Muscle layer of colon (tissue), 2 donors: ENCODE results near the gene FOXK1.

Source experiments
- H3K27ac ChIP-seq: one replicate; pipeline ENCODE4 v1.7.0; 2013; ENCODE audit warnings: low read depth, mild to moderate bottlenecking, low read length, moderate library complexity
- H3K27me3 ChIP-seq, 2 donors: one replicate each; pipeline ENCODE4 v1.7.0; 2013; ENCODE audit warnings: low read length in 2 of 2, mild to moderate bottlenecking in 2 of 2; ENCODE audit not compliant: insufficient read depth in 2 of 2, control insufficient read depth in 1 of 2
- H3K36me3 ChIP-seq: one replicate; pipeline ENCODE4 v1.7.0; 2013; ENCODE audit warnings: mild to moderate bottlenecking, low read length; ENCODE audit not compliant: insufficient read depth
- H3K4me1 ChIP-seq: one replicate; pipeline ENCODE4 v1.7.0; 2013; ENCODE audit warnings: mild to moderate bottlenecking, low read length; ENCODE audit not compliant: insufficient read depth
- H3K4me3 ChIP-seq, 2 donors: one replicate each; pipeline ENCODE4 v1.7.0; 2013; ENCODE audit warnings: low read length in 2 of 2, low read depth in 1 of 2, mild to moderate bottlenecking in 1 of 2, moderate library complexity in 1 of 2
- H3K9ac ChIP-seq: one replicate; pipeline ENCODE4 v1.7.0; 2013; ENCODE audit warnings: low read length
- H3K9me3 ChIP-seq: one replicate; pipeline ENCODE4 v1.7.0; 2013; ENCODE audit warnings: mild to moderate bottlenecking, low read length
- donor health status: abdominal sarcoma.
- donor health status: Adenocarcinoma of cecum.

Gene FOXK1

GRCh38 chr7:4751398-4751947 lies 69.4 kb downstream of the FOXK1 start:
- H3K4me1 ChIP-seq, result peaks cover 28% of the 10 kb centered on the region
- H3K36me3 ChIP-seq, result peaks cover 41% of the 10 kb centered on the region
- H3K27me3 ChIP-seq, result no peaks in the 10 kb centered on the region
- H3K9ac ChIP-seq, result no peak overlapping the region
- no peaks in the 10 kb centered on the region for H3K9me3 ChIP-seq
- no peak overlapping the region for H3K27ac ChIP-seq
- H3K4me3 ChIP-seq, result no peak overlapping the region

DNA sequence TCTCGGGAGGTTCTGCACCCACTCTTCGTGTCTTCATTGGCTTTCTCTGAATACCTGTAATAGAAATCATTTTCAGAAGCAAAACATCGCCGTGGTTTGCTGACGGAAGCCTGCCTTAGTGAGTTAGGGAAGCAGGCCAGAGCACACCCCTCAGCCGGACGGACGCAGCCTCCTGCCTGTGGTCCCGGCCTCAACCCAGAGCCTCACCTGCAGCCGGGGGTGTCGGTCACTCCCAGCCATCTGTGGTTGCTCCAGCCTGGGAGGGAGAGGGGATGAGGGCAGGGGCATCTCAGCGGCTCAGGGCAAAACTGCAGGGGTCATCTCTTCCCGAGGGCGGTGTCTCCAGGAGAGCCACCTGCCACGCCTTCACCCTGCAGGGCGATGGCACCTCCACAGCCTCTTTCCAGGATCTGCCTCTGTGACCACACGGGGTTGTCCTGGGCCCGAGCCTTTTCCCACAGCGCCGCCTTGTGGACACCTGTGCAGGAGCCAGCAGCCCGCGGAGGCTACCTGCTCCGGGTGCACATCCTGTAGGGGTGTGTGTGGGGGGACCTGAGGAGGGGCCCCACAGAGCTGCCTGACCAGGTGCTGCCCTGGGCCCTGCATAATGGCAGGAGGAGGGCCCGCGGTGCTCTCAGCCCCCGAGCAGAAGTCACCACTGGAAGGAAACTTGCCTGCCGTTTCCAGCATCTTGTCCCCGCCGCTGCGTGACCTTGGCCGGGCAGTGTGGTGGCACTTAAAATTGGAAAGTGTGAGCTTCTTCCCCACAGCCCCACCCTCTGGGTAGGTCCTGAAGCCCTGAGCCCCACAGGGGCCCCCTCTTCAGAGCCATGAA lies 71.7 kb downstream of the FOXK1 start:
- Histone ChIP-seq H3K36me3 (peaks cover 57% of the 10 kb centered on the region), H3K27ac (peak overlapping the region; percentile 36), H3K4me3 (no peak overlapping the region), H3K27me3 (no peaks in the 10 kb centered on the region), H3K9me3 (no peaks in the 10 kb centered on the region), H3K4me1 (peaks cover 14% of the 10 kb centered on the region), H3K9ac (no peak overlapping the region)

- H3K4me1 ChIP-seq, result peaks cover 14% of the 10 kb centered on the region
- H3K27me3 ChIP-seq, result no peaks in the 10 kb centered on the region
- H3K36me3 ChIP-seq, result peaks cover 53% of the 10 kb centered on the region
- H3K9ac ChIP-seq, result no peak overlapping the region
- H3K9me3 ChIP-seq, result no peaks in the 10 kb centered on the region
- no peak overlapping the region for H3K4me3 ChIP-seq
- no peak overlapping the region for H3K27ac ChIP-seq
Measured at GRCh38 chr7:4754433-4755010, 72.4 kb downstream of the FOXK1 start.

- Histone ChIP-seq H3K9ac (no peak overlapping the region), H3K27ac (no peak overlapping the region), H3K36me3 (peaks cover 55% of the 10 kb centered on the region), H3K4me3 (no peak overlapping the region), H3K27me3 (no peaks in the 10 kb centered on the region), H3K9me3 (no peaks in the 10 kb centered on the region), H3K4me1 (peaks cover 14% of the 10 kb centered on the region)
Measured at GRCh38 chr7:4755045-4755444, 73.0 kb downstream of the FOXK1 start.

GRCh38 chr7:4758111-4758510 lies 76.0 kb downstream of the FOXK1 start:
- Histone ChIP-seq H3K9me3 (no peaks in the 10 kb centered on the region), H3K4me1 (peaks cover 12% of the 10 kb centered on the region), H3K27me3 (no peaks in the 10 kb centered on the region), H3K9ac (no peak overlapping the region), H3K4me3 (no peak overlapping the region), H3K36me3 (peaks cover 70% of the 10 kb centered on the region), H3K27ac (no peak overlapping the region)

GRCh38 chr7:4758791-4759190 lies 76.7 kb downstream of the FOXK1 start:
- Histone ChIP-seq H3K4me1 (peaks cover 5% of the 10 kb centered on the region), H3K27ac (no peak overlapping the region), H3K9ac (no peak overlapping the region), H3K36me3 (peaks cover 77% of the 10 kb centered on the region), H3K4me3 (no peak overlapping the region), H3K27me3 (no peaks in the 10 kb centered on the region), H3K9me3 (no peaks in the 10 kb centered on the region)

DNA sequence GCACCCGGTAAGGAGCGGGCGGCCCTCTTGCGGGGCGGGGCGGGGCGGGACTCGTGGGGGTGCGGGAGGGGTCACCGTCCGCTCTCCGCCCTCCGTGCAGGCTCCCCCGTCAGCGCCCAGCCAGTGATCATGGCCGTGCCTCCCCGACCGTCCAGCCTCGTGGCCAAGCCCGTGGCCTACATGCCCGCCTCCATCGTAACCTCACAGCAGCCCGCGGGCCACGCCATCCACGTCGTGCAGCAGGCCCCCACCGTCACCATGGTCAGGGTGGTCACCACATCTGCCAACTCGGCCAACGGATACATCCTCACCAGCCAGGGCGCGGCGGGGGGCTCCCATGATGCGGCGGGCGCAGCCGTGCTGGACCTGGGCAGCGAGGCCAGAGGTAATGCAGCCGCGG lies 77.1 kb downstream of the FOXK1 start:
- Histone ChIP-seq H3K4me3 (no peak overlapping the region), H3K27me3 (no peaks in the 10 kb centered on the region), H3K36me3 (peaks cover 80% of the 10 kb centered on the region), H3K9ac (no peak overlapping the region), H3K4me1 (peaks cover 6% of the 10 kb centered on the region), H3K9me3 (no peaks in the 10 kb centered on the region), H3K27ac (no peak overlapping the region)

GRCh38 chr7:4760952-4761351 lies 78.9 kb downstream of the FOXK1 start:
- H3K27me3 ChIP-seq, result no peaks in the 10 kb centered on the region
- no peak overlapping the region for H3K27ac ChIP-seq
- no peaks in the 10 kb centered on the region for H3K9me3 ChIP-seq
- peaks cover 22% of the 10 kb centered on the region for H3K4me1 ChIP-seq
- H3K36me3 ChIP-seq, result peaks cover 68% of the 10 kb centered on the region
- H3K9ac ChIP-seq, result no peak overlapping the region
- H3K4me3 ChIP-seq, result no peak overlapping the region

DNA sequence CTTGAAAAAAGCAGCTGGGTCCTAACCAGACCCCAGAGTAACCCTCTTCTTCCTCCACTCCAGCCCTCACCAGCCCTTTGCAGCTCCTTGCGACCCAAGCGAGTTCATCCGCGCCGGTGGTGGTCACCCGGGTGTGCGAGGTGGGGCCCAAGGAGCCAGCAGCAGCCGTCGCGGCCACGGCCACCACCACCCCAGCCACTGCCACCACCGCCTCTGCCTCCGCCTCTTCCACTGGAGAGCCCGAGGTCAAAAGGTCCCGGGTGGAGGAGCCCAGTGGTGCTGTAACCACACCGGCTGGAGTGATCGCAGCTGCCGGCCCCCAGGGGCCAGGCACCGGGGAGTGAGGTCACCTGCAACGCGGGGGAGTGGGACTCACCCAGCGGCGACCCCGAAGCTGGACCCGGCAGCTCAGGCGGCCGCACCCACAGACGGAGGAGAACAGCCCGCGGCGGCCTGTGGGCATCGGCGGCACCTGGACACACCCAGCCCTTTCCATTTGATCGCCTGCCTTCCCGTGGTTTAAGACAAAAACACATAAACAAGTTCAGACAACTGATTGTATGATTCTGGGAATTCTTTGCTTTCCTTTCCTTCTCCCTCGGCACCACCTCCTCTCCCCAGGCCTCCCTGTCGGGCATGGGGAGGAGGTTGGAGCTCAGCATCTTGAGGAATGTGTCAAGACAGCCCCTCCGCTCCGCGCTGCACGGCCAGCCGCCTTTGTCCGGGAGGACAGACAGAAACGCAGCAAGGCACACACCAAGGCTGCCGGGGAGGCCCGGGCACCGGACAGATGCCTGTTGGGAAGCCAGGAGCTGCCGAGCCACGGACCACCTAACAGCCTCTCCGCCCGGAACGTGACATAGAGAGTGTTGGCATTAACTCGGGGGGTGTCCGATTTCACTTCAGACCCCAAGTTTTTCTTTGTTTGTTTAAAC lies 80.3 kb downstream of the FOXK1 start:
- H3K4me1 ChIP-seq, result peaks cover 29% of the 10 kb centered on the region
- no peak overlapping the region for H3K27ac ChIP-seq
- H3K27me3 ChIP-seq, result no peaks in the 10 kb centered on the region
- H3K36me3 ChIP-seq, result peaks cover 57% of the 10 kb centered on the region
- H3K9me3 ChIP-seq, result no peaks in the 10 kb centered on the region
- no peak overlapping the region for H3K4me3 ChIP-seq
- H3K9ac ChIP-seq, result no peak overlapping the region

DNA sequence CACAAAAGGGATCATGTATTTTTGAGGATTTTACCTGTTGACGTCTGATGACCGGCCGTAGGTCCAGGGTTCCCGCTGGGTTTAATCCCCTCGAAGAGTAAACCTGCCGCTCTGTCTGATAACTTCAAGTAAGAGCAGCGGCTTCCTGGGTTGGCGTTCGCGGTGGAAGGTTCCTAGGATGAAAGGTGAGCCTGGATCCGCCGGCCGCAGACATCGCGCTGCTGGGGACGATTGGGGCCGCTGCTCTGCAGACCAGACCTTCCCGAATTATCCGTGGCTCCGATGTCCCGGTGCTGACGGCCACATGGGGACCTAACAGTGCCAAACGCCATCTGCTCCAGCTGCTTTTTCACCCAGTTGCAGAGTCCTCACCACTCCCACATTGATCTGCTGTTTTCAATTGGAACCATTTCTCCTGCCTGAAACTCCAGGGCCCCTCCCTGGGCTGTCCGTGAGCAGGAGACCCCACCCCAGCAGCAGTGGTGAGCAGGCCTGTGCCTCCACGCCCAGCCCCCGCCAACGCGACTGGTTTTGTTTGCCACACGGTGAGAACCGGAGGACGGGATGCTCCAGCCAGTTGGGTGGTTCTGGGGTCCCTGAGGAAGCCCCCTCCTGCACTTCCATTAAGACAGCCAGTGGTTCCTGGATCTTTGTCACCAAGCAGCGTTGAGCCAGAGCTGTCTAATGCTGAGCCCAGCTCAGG lies 81.1 kb downstream of the FOXK1 start:
- Histone ChIP-seq H3K4me1 (peaks cover 29% of the 10 kb centered on the region), H3K27ac (no peak overlapping the region), H3K9me3 (no peaks in the 10 kb centered on the region), H3K27me3 (no peaks in the 10 kb centered on the region), H3K36me3 (peaks cover 49% of the 10 kb centered on the region), H3K9ac (no peak overlapping the region), H3K4me3 (no peak overlapping the region)
